GM21723 (cell line): ENCODE measurements around the gene DNAH1.

Experiments used
- ATAC-seq: cut with Tn5 transposase; IDR thresholded peaks from one replicate; pipeline ENCODE4 v1.9.1; 2021; ENCODE audit warnings: mild to moderate bottlenecking, moderate library complexity; ENCODE audit not compliant: unreplicated experiment

Gene DNAH1

GRCh38 chr3:52402101-52402521 is 86.0 kb downstream of the DNAH1 start:
- no peak for ATAC-seq

GRCh38 chr3:52402706-52403270 is 86.7 kb downstream of the DNAH1 start:
- ATAC-seq: no peak

- no peak for ATAC-seq
These were observed 87.2 kb downstream of the DNAH1 start for GRCh38 chr3:52403271-52403841.

GRCh38 chr3:52403955-52404354 is 87.8 kb downstream of the DNAH1 start:
- no peak for ATAC-seq

GRCh38 chr3:52404391-52404790 is 88.3 kb downstream of the DNAH1 start:
- no peak for ATAC-seq

- no peak for ATAC-seq
These were observed 88.9 kb downstream of the DNAH1 start for GRCh38 chr3:52405066-52405465.

GRCh38 chr3:52405601-52406110 is 89.5 kb downstream of the DNAH1 start:
- no peak for ATAC-seq

GRCh38 chr3:52406231-52406661 is 90.1 kb downstream of the DNAH1 start:
- ATAC-seq: no peak

- ATAC-seq: no peak
These were observed 90.8 kb downstream of the DNAH1 start for GRCh38 chr3:52406791-52407510.

- no peak for ATAC-seq
These were observed 91.7 kb downstream of the DNAH1 start for GRCh38 chr3:52407779-52408178.

- no peak for ATAC-seq
These were observed 92.3 kb downstream of the DNAH1 start for GRCh38 chr3:52408466-52408865.

- no peak for ATAC-seq
These were observed 99.7 kb downstream of the DNAH1 start for GRCh38 chr3:52415800-52416199.

GRCh38 chr3:52420388-52420787 is 104.3 kb downstream of the DNAH1 start:
- no peak for ATAC-seq

GRCh38 chr3:52422669-52423068 is 106.5 kb downstream of the DNAH1 start:
- ATAC-seq: no peak

- no peak for ATAC-seq
These were observed 107.1 kb downstream of the DNAH1 start for GRCh38 chr3:52423173-52423572.

GRCh38 chr3:52428151-52429005 is 112.3 kb downstream of the DNAH1 start:
- no peak for ATAC-seq

GRCh38 chr3:52429031-52429430 is 112.9 kb downstream of the DNAH1 start:
- ATAC-seq: no peak

GRCh38 chr3:52429779-52430415 is 113.8 kb downstream of the DNAH1 start:
- no peak for ATAC-seq

- ATAC-seq: no peak
These were observed 114.3 kb downstream of the DNAH1 start for GRCh38 chr3:52430416-52430810.

GRCh38 chr3:52431459-52432223 is 115.5 kb downstream of the DNAH1 start:
- no peak for ATAC-seq
